Prostate gland (tissue), 2 donors: Measurements from ENCODE around the gene DOCK3. TPM values are rescaled to one million over a fixed set of nuclear protein-coding genes. Genes with fewer than 3 reads are reported as not detected.
A peak's percentile ranks its signal among the peaks of the same experiment; 100 is the strongest.

ENCODE experiments used
- DNase-seq: peaks from one replicate; pipeline ENCODE4 v3.0.0-alpha.2; 2019; ENCODE audit warnings: low spot score
- H3K27ac ChIP-seq, 2 donors: fragments of 200-600 bp; sonication (generic); 2 replicates each; pipeline ENCODE4 v1.5.1; 2017 to 2019
- H3K27me3 ChIP-seq: fragments of 200-600 bp; sonication (generic); replicated peaks from 2 replicates; pipeline ENCODE4 v1.5.1; 2019; ENCODE audit not compliant: insufficient read depth
- H3K36me3 ChIP-seq, 2 donors: fragments of 200-600 bp; sonication (generic); 1 replicate in 1 of 2; 2 replicates in 1 of 2; pipeline versions ENCODE4 v1.5.1 to v1.8.1; 2017 to 2019
- H3K4me1 ChIP-seq: fragments of 200-600 bp; sonication (generic); replicated peaks from 2 replicates; pipeline ENCODE4 v1.5.1; 2019
- H3K4me3 ChIP-seq, 2 donors: fragments of 200-600 bp; sonication (generic); 2 replicates each; pipeline ENCODE4 v1.5.1; 2017 to 2019
- H3K9me3 ChIP-seq: fragments of 200-600 bp; sonication (generic); 2 replicates; pipeline ENCODE4 v1.5.1; 2017
- CTCF ChIP-seq, 4 experiments: fragments of 200-600 bp in 2 of 4; fragments of 450-650 bp in 2 of 4; sonication (generic) in 2 of 4; IDR thresholded peaks; 1 replicate in 3 of 4; 2 replicates in 1 of 4; pipeline ENCODE4 v1.5.1; 2016 to 2019; ENCODE audit warnings: antibody characterized with exemption in 4 of 4, mild to moderate bottlenecking in 2 of 4, moderate library complexity in 2 of 4
- POLR2A ChIP-seq: fragments of 450-650 bp; IDR thresholded peaks from one replicate; pipeline ENCODE4 v1.6.1; 2016; ENCODE audit warnings: antibody characterized with exemption, mild to moderate bottlenecking
- POLR2AphosphoS5 ChIP-seq: sonication (generic); formaldehyde crosslinking; IDR thresholded peaks from one replicate; pipeline ENCODE4 v1.6.1; 2017; ENCODE audit warnings: antibody characterized with exemption
- WGBS: methylation state at CpG from one replicate; pipeline ENCODE4 v1.1.5; 2018; 5-methylcytosine and 5-hydroxymethylcytosine counted together
- intact Hi-C: fragments of 100-400 bp; cut with DNase I; formaldehyde crosslinking; loops from one replicate; pipeline ENCODE4 v1.14.2; 2022
- total RNA-seq, 2 donors: library from RNA; depleted of rRNA; stranded (reverse); fragments of >200 nt; gene quantifications; one replicate each; pipeline ENCODE4 v1.1.0, GENCODE V29; 2016

DOCK3 gene
- total RNA-seq, 2 donors from 2014 or later = 0.36 to 6.3 TPM

GRCh38 chr3:50673931-50674330 lies 796 bp upstream of the DOCK3 start:
- Histone ChIP-seq H3K9me3 (no peaks in the 10 kb centered on the region), H3K36me3 (no peaks in the 10 kb centered on the region), H3K27ac (no peak overlapping the region), H3K4me1 (no peaks in the 10 kb centered on the region), H3K27me3 (no peaks in the 10 kb centered on the region), H3K4me3 (no peak overlapping the region)
- intact Hi-C loops = loop anchor here (2.0 kb wide), 1 partner anchor 57 kb away; the partner anchor contains the start of gene MAPKAPK3
- no peak for TF ChIP-seq CTCF (IDR thresholded peaks at IDR 0.05)
- no peak for TF ChIP-seq POLR2A
- no peak for TF ChIP-seq POLR2AphosphoS5
- DNase-seq = no peak
- WGBS = 39% methylated on average over 3 of the region's 3 CpGs

- H3K27ac ChIP-seq = no peak overlapping the region
- H3K27me3 ChIP-seq = no peaks in the 10 kb centered on the region
- H3K4me1 ChIP-seq = no peaks in the 10 kb centered on the region
- H3K4me3 ChIP-seq = peak overlapping the region; percentile 39 to 44
- intact Hi-C loops = loop anchor here (2.0 to 5.0 kb wide), 2 partner anchors 59 to 697 kb away; partner anchors contain the start of gene MAPKAPK3
- WGBS = 3% methylated on average over 56 of the region's 65 CpGs
- DNase-seq = peak; percentile 21
- TF ChIP-seq POLR2AphosphoS5 = no peak
- no peak for TF ChIP-seq POLR2A
- peak in 1 of 4 experiments; percentile 28 for TF ChIP-seq CTCF (IDR thresholded peaks at IDR 0.05)
- H3K36me3 ChIP-seq = no peaks in the 10 kb centered on the region
- H3K9me3 ChIP-seq = no peaks in the 10 kb centered on the region
Measured at GRCh38 chr3:50675179-50676030, 678 bp downstream of the DOCK3 start.

DNA sequence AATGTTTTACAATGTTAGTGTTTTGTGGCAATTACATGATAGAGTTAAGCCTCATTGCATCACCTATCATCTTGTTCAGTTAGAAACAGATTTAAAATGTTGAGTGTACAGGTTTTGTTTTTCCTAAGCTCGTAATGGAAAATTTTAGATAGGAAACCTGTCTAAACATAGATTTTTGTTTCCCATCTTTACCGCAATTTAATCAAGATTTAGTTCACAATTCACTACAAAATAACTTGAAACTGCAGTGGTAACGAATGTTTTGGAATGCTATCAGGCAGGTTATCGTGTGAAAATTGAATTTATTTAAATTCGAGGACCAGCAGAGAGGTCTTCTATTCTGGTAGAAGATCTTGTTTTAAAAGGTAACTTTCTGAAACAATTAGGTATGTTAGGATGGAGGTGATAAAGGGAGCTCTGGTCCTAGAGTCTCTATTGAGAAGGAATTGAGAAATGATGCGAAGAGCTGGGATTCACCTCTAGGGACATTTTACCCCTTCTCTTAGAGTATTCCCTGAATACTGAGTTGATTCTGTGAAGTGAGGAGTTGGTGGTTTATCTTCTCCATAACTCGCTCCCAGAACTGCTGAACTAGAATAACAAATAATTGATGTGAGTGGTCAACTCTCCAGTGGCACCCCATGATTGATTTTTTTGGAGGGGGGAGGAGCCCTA lies 1.4 kb downstream of the DOCK3 start:
- no peak for DNase-seq
- no peak for TF ChIP-seq CTCF (IDR thresholded peaks at IDR 0.05)
- no peak for TF ChIP-seq POLR2AphosphoS5
- TF ChIP-seq POLR2A = no peak
- Histone ChIP-seq H3K4me1 (no peaks in the 10 kb centered on the region), H3K36me3 (no peaks in the 10 kb centered on the region), H3K27ac (no peak overlapping the region), H3K9me3 (no peaks in the 10 kb centered on the region), H3K4me3 (no peak overlapping the region), H3K27me3 (no peaks in the 10 kb centered on the region)
- WGBS = 78% methylated on average over 7 of the region's 7 CpGs
- intact Hi-C loops = loop anchor here (5.0 kb wide), 1 partner anchor 696 kb away; no protein-coding TSS in a partner anchor

- no peaks in the 10 kb centered on the region for H3K27me3 ChIP-seq
- intact Hi-C loops = no loop called here
- TF ChIP-seq CTCF (IDR thresholded peaks at IDR 0.05) = no peak
- no peak for TF ChIP-seq POLR2AphosphoS5
- no peak for TF ChIP-seq POLR2A
- H3K9me3 ChIP-seq = no peaks in the 10 kb centered on the region
- H3K4me3 ChIP-seq = no peak overlapping the region
- WGBS = 57% methylated on average over 7 of the region's 7 CpGs
- no peaks in the 10 kb centered on the region for H3K36me3 ChIP-seq
- no peak for DNase-seq
- H3K4me1 ChIP-seq = no peaks in the 10 kb centered on the region
- no peak overlapping the region for H3K27ac ChIP-seq
Measured at GRCh38 chr3:50687127-50687751, 12.5 kb downstream of the DOCK3 start.
